GM12864 (cell line): ENCODE measurements around the gene SELENOF.
"Not testable (repeated sequence)": the region's sequence is repeated elsewhere in the genome, so short reads cannot be mapped to it uniquely, and the experiment has no call there.

ENCODE experiments used
- DNase-seq: peaks from one replicate; pipeline ENCODE4 v3.0.0-alpha.2; 2011; ENCODE audit warnings: low read depth
- H3K4me3 ChIP-seq: 2 replicates; pipeline ENCODE4 v1.5.1; 2011; ENCODE audit warnings: mild to moderate bottlenecking, low read depth, low read length, control low read depth
- CTCF ChIP-seq: IDR thresholded peaks from 2 replicates; pipeline ENCODE4 v1.5.1; 2011; ENCODE audit warnings: low read depth, mild to moderate bottlenecking, moderate library complexity, low read length, control low read depth, inconsistent platforms; ENCODE audit errors: missing control alignments

The SELENOF gene

GRCh38 chr1:86875722-86876121, 38.2 kb downstream of the SELENOF start:
- H3K4me3 ChIP-seq: no peak overlapping the region
- DNase-seq: no peak
- no peak for TF ChIP-seq CTCF

- no peak for DNase-seq
- TF ChIP-seq CTCF: no peak
- H3K4me3 ChIP-seq: no peak overlapping the region
Observed at GRCh38 chr1:86872086-86872485, 41.8 kb downstream of the SELENOF start.

GRCh38 chr1:86871001-86871400, 42.9 kb downstream of the SELENOF start:
- no peak for DNase-seq
- H3K4me3 ChIP-seq: no peak overlapping the region
- no peak for TF ChIP-seq CTCF

- TF ChIP-seq CTCF: no peak
- no peak for DNase-seq
- H3K4me3 ChIP-seq: no peak overlapping the region
Observed at GRCh38 chr1:86868477-86868876, 45.4 kb downstream of the SELENOF start.

GRCh38 chr1:86867278-86867677, 46.6 kb downstream of the SELENOF start:
- H3K4me3 ChIP-seq, DNase-seq: not testable (repeated sequence)

- no peak for DNase-seq
- no peak for TF ChIP-seq CTCF
- H3K4me3 ChIP-seq: no peak overlapping the region
Observed at GRCh38 chr1:86866665-86867064, 47.3 kb downstream of the SELENOF start.

GRCh38 chr1:86865973-86866637, 47.8 kb downstream of the SELENOF start:
- DNase-seq: no peak
- no peak for TF ChIP-seq CTCF
- no peak overlapping the region for H3K4me3 ChIP-seq
